HG02981 (cell line): ENCODE data around the gene SNAP25.

Source experiments
- ATAC-seq: cut with Tn5 transposase; IDR thresholded peaks from one replicate; pipeline ENCODE4 v1.9.1; 2021; ENCODE audit warnings: mild to moderate bottlenecking, moderate library complexity; ENCODE audit not compliant: unreplicated experiment

The SNAP25 gene

DNA sequence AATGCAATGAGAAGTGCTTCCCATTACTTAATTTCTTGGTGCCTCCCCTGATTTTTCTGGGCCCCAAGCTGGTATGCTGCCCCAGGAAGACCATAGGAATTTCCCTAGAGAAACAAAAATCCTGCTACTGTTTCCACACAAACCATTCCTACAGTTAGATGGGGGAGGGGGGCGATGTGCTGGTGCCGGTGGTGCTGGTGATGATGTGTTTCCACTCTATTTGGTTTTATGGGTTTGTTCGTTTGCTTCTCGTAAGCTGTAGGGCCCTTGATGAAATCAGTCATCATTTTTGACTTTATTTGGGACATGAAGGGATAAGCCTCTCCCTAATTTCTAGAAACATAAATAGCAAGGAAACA is 110.2 kb downstream of the SNAP25 start:
- no peak for ATAC-seq

DNA sequence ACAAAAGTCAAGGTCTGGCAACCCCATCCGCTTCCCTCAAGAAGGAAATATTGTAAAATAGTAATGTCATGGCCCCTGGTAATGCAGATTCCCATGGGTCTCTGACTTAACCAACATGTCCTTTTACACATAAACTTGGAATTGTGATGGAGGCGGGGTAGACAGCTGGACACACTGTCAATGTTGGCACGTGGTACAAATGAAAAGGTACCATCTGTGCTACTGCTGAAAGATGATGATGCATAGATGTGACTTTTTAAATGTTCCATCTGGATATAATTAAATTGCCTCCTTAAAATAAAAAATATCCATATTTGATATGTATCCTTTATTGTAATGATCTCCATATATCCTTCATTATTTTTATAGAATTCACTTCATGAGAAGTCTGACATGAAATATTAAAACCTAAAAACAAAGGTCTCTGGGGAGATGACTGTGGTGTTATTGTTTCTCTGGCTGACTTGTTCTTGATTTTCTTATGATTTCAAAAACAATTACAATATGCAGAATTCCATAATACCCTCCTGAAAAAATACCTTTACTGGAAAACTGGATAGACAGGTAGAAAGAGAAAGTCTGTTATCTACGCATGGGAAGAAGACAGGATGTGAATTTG is 110.9 kb downstream of the SNAP25 start:
- no peak for ATAC-seq

DNA sequence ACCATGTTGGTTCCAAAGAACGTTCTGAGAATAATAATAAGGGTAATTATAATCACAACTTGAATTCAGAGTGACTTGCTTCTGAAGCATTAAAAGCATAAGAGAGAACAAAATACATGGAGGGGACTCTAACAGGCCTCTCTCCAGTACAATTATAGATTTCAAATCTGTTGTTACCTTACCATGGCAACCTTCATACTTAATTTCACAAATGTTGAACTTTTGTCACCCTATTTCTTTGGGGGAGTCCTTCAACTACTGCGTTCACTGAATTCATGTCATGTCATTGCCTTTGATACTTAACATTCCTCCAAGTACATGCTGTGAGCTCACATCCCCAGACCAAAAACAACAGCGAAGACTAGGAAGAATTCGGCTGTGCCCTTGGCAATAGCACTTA is 111.4 kb downstream of the SNAP25 start:
- no peak for ATAC-seq

DNA sequence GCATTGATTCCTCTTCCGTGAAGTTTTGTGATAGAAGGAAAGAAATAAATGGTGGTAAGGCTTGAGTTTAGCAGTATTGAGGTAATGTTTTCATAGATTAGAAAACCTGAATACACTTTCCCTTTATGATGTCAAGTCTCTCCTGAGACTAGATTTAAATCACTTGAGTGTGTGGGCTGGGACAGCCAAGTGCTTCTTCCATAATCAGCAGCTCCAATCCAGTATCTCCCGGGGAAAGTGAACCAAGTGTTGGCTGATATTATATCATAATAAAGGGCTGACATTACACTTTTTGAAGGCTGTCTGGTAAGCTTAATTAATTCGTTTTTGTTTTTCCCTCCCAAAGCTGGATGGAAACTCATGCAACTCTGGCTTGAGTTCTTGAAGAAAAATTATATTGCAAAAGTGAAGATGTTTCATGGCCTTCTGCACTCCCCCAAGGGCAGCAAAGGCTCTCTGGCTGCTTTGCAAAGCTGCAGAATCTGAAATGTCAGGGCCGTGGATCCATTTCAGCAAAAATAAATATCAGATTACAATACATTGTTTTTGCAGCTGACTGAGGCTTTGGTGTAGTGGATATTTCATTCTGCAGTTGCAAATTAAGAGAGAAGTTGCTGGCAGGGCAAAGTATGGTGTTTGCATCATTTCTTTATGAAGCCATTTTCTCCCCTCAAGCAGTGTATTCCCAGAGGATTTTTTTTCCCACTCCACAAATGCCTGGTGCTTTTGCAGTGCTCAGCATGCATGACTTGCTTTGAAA is 114.2 kb downstream of the SNAP25 start:
- ATAC-seq = no peak

DNA sequence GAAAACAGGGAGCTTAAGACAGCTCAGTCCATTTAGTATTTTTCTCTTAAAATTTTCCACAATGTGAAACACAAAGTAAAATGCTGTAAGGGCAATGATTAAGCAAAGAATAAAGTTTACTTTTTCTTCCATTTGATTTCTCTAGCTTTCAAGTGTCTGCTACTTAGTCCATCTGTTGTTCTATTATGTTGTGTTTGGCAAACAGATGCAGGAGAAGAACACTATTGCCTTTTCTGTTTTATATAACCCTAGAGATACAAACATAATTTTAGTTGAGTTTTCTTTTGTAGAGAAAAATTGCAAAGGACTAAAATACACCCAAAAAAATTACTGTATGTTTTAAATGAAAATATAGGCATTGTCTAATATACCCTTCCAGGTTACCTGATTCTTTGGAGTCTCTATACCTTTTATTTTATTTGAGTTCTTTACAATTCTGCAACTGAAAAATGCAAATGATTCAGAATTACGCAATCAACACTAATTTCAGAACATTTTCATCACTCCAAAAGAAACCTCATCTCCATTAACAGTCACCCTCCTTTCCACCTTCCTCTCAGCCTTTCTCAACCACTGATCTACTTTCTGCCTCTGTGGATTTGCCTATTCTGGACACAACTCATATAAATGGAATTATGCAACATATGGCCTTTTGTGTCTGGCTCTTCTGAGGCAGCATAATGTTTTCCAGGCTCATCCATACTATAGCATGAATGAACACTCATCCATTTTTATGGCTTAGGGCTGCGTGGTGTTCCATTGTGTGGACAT is 118.5 kb downstream of the SNAP25 start:
- ATAC-seq = no peak

DNA sequence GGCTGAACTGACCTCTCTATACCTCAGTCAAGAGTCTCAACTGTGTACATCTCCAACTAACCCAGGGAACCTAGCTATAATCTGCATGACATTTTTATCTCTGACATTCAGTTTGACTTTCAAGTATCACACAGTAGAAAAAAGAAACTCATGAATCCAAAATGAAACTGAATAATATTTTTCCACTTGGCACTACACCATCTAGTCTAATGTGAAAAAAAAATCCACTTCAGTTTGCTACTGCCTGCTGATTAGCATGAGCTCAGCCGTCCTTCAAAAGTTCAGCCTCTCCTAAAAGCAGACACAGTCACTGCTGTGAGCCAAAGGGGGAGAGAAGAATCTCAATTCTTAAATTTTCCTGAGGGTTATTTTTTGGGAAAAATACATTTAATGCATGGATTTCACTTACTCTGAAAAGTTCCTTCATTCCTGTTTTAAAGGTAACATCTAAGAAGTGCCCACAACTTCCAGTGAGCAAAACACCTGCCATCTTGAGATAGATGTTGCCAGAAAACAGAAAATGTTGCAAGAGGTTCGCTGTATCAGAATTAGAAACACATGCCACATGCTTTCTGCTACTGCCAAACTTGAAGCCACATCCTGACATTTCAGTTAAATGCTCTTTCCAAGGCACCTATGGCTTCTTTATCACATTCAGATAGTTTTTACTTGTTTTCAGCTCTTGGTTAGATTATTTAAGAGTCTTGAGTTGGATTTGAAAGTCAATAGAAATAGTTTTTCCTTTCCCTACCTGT is 120.0 kb downstream of the SNAP25 start:
- no peak for ATAC-seq

DNA sequence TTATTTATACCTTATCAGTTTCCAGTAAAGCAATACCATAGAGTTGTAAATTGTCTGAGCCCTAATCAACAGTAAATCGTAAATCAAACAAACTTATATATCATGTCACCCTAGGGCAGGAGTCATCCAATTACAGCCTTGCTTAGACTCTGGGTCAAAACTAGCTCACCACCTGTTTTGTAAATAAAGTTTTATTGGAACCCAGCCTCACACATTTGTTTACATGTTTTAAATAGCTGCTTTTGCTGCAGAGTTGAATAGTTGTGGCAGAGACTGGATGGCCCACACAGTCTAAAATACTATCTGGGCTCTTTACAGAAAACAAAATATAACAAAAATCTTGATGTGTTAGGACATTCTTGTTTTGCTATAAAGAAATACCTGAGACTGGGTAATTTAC is 121.0 kb downstream of the SNAP25 start:
- no peak for ATAC-seq

DNA sequence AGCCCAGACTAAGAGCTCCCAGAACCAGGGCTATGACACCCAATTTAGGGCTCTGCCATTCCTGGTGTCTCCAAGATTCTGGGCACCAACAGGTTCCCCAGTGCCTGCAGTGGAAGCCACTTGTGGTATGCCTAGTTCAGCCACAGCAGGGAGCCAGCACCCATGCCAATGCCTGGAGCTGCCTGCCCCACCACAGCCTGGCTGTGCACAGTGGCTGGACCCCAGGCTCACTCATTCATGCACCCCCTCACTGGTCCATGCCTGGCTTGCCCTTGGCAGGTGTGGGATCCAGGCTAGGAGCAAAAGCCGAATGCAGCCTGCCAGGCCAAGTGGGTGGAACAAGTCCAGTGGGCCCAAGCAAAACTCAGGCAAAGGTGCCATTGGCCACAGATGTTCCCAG is 123.5 kb downstream of the SNAP25 start:
- ATAC-seq = no peak

DNA sequence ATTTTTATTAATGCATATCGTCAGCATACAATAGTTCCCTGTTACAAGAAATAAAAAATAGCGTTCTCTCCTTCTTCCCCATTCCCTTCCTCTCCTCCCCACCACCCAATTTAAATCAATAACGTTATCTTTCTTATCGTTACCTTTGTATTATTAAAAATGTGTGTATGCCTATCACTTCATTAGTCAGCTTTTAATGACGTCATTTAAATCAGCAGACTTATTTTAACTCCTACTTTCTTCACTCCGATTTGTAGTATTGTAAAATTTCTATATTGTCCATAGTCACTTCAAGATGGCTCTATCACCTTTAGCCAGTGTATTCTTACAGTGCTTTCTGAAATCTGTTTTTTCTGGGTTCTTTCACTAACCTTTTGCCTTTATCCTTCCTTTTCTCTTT is 126.3 kb downstream of the SNAP25 start:
- no peak for ATAC-seq

DNA sequence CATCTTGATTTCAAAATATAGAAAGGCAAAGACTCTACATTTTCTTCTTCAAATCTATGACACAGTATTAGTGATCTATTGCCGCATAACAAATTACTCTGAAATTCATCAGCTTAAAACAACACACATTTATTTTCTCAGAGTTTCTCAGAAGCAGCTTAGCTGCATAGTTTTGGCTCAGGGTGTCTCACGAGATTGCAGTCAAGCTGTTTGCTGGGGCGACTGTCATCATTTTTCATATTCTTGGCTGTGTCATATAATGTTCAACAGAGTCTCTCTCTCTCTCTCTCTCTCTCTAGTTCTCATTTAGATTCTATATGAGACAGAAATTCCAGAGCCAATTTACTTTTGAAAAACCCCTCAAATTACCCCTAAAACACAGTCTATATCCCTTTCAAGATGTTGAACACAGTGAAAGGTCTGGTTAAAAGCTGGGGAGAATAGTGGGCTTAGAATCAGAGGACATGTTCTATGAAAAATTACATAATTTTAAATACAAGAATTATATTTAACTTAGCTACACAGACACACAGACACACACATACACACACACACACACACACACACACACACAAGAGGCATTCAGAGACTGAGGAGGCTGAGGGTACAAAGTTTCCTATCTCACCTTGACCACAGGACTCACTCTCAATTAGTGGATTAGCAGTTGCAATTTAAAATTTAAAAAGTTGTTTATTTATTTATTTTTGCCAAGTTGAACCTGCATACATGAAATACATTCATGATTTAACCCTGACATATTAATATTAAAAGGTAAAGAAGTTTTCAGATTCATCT is 128.7 kb downstream of the SNAP25 start:
- ATAC-seq = no peak

DNA sequence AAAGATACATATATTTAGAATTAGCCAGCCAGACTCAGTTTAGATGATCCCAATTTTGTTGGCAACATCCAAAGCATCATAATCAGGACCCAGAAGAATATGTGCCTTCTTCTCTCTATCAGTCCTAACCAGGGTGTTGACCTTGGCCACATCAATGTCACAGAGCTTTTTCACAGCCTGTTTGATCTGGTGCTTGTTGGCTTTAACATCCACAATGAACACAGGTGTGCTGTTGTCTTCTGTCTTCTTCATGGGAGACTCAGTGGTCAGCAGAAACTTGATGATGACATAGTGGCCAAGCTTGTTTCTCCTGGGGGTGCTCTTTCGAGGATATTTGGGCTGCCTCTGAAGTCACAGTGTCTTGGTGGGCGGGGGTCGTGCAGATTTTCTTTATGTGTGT is 130.5 kb downstream of the SNAP25 start:
- no peak for ATAC-seq

DNA sequence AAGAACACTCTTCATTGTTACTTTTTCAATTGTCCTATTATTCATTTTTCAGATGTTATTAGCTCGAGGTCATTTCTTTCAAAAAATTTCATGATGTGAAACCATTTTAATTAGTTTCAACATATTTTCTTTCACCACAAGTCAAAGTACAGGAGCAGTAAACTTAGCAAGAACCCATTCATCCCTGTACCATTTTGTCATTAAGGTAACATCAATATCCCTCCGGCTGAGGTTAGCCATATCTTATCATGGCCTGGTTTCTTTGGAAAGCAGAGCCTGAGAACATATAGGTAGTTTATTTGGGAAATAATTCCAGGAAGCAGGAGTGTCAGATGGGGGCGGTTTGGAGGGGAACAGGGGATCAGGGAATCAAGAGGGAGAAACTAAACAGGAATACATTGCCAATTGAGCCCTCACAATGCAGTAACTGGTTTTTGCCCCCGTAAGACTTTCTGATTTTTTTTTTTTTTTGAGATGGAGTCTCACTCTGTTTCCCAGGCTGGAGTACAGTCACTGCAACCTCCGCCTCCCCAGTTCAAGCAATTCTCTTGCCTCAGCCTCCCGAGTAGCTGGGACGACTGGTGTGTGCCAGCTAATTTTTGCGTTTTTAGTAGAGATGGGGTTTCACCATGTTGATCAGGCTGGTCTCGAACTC is 131.7 kb downstream of the SNAP25 start:
- ATAC-seq = no peak

DNA sequence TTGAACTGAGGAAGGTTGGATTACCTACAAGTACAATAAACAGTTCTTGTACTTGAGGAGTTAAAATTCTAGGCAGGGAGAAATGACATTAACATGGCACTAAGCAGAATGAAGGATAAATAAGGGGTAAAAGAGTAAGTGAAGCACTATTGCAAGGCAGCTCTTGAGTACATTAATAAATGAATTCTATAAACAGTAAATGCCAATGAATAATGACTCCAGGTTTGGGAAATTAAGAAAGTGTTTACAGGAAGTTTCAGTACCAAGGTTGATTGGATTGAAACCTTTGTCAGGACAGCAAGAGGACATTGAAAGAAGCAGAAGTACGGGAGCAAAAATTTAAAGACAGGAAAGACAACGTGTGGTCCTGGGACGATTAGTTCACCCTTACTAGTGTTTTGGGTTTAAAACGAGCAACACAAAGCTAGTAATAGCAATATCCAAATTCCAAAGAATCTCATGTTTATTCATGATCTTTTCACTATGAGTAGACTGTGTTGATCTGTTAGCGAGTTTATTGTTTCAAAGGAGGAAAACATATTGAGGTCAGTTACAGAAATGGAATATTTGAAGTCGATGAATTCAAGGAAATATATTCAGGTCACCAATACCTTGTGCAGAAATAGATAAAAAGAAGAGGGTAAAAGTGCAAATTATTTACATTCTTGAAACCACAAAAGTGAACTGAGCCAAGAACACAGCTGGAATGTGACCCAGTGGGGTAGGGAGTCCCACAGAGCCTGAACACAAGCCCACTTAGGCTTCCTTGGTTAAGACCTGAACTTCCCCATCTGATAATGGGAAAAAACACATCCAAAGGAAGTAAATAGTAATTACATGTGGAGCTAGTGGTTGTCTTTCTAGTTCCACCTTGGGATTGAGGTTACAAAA is 134.5 kb downstream of the SNAP25 start:
- no peak for ATAC-seq

DNA sequence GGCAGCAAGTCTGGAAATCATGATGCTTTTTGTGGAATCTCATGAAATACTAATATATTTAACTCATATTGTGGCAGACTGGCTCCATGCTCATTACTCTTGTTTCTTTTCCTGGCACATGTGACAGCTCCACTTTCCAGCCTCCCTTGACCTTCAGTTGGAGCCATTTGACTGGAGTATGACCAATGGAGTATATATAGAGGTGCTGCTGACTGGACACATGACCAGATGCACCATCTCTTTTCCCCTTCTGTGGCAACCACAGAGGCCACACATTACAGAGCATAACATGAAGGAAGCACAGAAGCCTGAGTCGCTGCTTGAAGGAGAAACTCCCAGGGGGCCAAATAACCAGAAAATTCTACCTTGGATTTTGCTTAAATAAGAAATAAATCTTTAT is 138.0 kb downstream of the SNAP25 start:
- no peak for ATAC-seq
